ENCODE results near the gene ZBTB18. TPM values are rescaled to one million over a fixed set of nuclear protein-coding genes. Genes with fewer than 3 reads are reported as not detected.

The ZBTB18 gene
- total RNA-seq, 3 donors from 2014 or later: 10.1 to 19.7 (median 16.7) TPM

DNA sequence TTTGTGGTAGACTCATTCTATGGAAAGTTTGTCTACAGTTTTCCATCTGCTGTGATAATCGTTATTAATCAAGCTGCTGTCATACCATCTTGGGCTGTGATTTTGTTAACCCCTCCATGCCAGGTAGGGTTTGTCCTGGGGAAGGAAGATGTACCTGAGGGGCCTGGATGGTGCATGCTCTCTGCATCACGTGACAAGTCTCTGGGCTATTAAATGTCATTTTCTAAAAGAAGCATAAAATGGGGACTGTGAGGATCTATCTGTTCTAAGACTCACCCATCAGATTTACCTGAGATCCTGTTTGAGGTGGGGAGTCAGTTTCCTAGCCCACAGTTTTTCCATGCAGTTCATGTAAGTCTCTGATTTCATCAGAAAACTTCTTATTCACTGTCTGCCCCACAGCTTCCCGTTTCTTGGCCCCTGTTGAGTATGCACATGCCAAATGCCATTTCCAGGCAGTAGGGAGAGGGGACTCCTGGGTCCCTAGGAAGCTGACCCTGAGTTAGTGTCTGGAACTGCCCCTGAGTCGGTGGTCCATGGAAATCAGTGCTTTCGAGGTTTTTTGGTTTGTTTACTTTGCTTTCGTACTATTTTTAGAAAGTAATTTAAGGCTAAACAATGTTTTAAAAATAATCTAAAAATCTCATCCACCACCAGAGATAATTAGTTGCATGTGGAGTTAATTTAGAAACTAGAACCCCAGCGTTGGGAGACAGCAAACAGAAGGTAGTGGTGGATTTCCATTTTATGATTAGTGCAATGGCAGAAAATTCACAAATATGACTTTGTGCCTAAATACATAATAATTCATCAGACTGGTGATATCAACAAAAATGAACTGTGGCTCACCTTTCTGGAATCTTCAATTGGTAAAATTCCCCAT lies 46.7 kb downstream of the ZBTB18 start:
- Histone ChIP-seq H3K27me3 (no peaks in the 10 kb centered on the region), H3K27ac (no peak overlapping the region), H3K4me3 (no peak overlapping the region), H3K4me1 (no peaks in the 10 kb centered on the region), H3K9me3 (peaks cover 0 to 5% of the 10 kb centered on the region in 2 donors), H3K36me3 (no peaks in the 10 kb centered on the region)
- TF ChIP-seq POLR2A (IDR thresholded peaks at IDR 0.05) (no peak), POLR2AphosphoS5 (IDR thresholded peaks at IDR 0.05) (no peak)
- TF ChIP-seq, protein P1, sequence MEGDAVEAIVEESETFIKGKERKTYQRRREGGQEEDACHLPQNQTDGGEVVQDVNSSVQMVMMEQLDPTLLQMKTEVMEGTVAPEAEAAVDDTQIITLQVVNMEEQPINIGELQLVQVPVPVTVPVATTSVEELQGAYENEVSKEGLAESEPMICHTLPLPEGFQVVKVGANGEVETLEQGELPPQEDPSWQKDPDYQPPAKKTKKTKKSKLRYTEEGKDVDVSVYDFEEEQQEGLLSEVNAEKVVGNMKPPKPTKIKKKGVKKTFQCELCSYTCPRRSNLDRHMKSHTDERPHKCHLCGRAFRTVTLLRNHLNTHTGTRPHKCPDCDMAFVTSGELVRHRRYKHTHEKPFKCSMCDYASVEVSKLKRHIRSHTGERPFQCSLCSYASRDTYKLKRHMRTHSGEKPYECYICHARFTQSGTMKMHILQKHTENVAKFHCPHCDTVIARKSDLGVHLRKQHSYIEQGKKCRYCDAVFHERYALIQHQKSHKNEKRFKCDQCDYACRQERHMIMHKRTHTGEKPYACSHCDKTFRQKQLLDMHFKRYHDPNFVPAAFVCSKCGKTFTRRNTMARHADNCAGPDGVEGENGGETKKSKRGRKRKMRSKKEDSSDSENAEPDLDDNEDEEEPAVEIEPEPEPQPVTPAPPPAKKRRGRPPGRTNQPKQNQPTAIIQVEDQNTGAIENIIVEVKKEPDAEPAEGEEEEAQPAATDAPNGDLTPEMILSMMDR (IDR thresholded peaks at IDR 0.05): no peak
- DNase-seq (ENCODE audit: low spot score in 2 of 2): no peak
- intact Hi-C loops (cut with DNase I; ENCODE audit: low total_unique reads): no loop called here

GRCh38 chr1:244099258-244099930 lies 48.3 kb downstream of the ZBTB18 start:
- H3K27ac ChIP-seq: no peak overlapping the region
- TF ChIP-seq, protein P1 (IDR thresholded peaks at IDR 0.05): no peak
- H3K27me3 ChIP-seq: no peaks in the 10 kb centered on the region
- intact Hi-C loops (cut with DNase I; ENCODE audit: low total_unique reads): no loop called here
- H3K4me1 ChIP-seq: no peaks in the 10 kb centered on the region
- no peak overlapping the region for H3K4me3 ChIP-seq
- peaks cover 0 to 5% of the 10 kb centered on the region in 2 donors for H3K9me3 ChIP-seq
- H3K36me3 ChIP-seq: no peaks in the 10 kb centered on the region
- no peak for DNase-seq (ENCODE audit: low spot score in 2 of 2)

DNA sequence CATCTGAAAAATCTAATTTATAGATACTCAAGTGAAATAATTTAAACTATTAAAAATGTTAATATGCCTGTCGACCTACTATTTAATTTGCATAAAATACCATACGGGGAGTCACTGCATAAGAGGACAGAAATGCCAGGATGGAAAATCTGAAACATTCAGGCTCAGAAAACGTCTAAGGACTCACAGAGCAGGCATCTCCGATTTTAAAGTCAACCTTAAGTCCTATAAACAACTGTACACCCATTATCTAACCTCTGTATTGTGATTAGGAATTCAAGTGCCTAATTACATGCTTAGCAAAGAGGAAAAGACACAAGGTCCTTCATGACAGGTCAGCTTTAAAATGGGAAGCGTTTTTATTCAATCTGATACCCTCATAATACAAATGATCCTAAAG lies 49.2 kb downstream of the ZBTB18 start:
- no peak overlapping the region for H3K4me3 ChIP-seq
- no peaks in the 10 kb centered on the region for H3K36me3 ChIP-seq
- no peak for DNase-seq (ENCODE audit: low spot score in 2 of 2)
- no peak overlapping the region for H3K27ac ChIP-seq
- intact Hi-C loops (cut with DNase I; ENCODE audit: low total_unique reads): no loop called here
- H3K27me3 ChIP-seq: peaks cover 0 to 4% of the 10 kb centered on the region in 2 donors
- TF ChIP-seq POLR2A (IDR thresholded peaks at IDR 0.05) (no peak), POLR2AphosphoS5 (IDR thresholded peaks at IDR 0.05) (no peak)
- TF ChIP-seq, protein P1 (IDR thresholded peaks at IDR 0.05): no peak
- peaks cover 0 to 5% of the 10 kb centered on the region in 2 donors for H3K9me3 ChIP-seq
- H3K4me1 ChIP-seq: no peaks in the 10 kb centered on the region

DNA sequence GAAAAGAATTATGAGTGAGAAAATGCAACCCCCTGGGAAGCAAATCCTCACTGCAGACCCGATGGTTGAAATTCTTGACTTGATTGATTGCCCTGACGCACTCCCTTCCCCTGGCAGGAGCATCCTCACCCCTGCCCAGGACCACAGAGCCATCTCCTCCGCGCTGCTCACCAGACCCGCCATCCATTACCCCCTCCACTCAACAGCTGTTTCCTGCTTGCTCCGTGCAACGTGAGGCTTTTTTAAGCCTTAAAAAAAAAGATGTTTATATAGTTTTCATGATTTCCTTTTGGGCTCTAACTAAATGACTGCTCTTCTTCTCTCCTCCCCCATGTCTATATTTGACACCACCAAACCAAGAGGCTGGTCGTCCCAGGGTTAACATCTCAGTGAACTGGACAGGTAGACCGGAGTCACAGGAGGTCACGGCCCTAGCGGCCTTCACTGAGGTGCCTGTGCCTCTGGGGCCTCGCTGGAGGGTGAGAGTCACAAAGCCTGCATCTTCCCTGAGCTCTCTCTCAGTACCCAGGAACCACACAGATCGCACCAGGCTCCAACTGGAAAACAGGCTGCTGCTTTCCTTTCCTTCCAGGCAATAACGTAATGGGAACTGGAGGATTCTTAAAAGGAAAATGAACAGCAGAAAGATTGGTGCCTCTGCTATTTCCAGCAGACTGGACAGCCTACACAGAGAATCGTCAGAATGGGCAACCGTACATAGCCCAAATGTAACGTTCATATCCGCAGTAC lies 49.8 kb downstream of the ZBTB18 start:
- Histone ChIP-seq H3K27me3 (peaks cover 0 to 5% of the 10 kb centered on the region in 2 donors), H3K4me3 (no peak overlapping the region), H3K27ac (no peak overlapping the region), H3K4me1 (no peaks in the 10 kb centered on the region), H3K36me3 (no peaks in the 10 kb centered on the region), H3K9me3 (peaks cover 0 to 5% of the 10 kb centered on the region in 2 donors)
- intact Hi-C loops (cut with DNase I; ENCODE audit: low total_unique reads): no loop called here
- no peak for TF ChIP-seq POLR2AphosphoS5 (IDR thresholded peaks at IDR 0.05)
- DNase-seq (ENCODE audit: low spot score in 2 of 2): no peak

DNA sequence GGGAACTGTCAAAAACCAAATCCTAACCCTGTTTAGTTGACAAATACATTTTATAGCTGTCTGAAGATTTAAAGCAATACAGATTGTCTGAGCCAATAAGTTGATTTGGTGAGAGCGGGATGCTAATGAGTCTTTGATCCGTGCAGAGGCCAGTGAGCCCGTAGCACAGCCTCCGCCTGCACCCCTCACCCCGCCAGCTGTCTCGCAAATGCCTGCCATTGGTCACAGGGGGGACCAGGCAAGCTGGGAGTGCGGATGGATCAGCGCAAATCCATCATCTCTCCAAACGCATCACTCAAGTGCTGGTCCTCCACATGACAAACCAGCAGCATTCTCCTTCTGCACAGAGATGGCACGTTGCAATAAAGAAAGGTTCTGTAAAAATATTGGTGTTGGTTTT lies 51.0 kb downstream of the ZBTB18 start:
- Histone ChIP-seq H3K27me3 (peaks cover 0 to 5% of the 10 kb centered on the region in 2 donors), H3K9me3 (peaks cover 0 to 5% of the 10 kb centered on the region in 2 donors), H3K36me3 (no peaks in the 10 kb centered on the region), H3K4me3 (no peak overlapping the region), H3K27ac (no peak overlapping the region), H3K4me1 (no peaks in the 10 kb centered on the region)
- no peak for DNase-seq (ENCODE audit: low spot score in 2 of 2)
- intact Hi-C loops (cut with DNase I; ENCODE audit: low total_unique reads): no loop called here
- TF ChIP-seq POLR2AphosphoS5 (IDR thresholded peaks at IDR 0.05) (no peak), POLR2A (IDR thresholded peaks at IDR 0.05) (no peak)
- TF ChIP-seq, protein P1 (IDR thresholded peaks at IDR 0.05): no peak

Data from breast epithelium (tissue), 4 donors.